GM12872 (cell line): ENCODE data around the gene NAPEPLD.

ENCODE experiments used
- TF ChIP-seq, protein P1 (sequence below): IDR thresholded peaks from 3 replicates; pipeline ENCODE4 v1.5.1; 2011; ENCODE audit warnings: low read depth, mild to moderate bottlenecking, low read length, moderate library complexity; ENCODE audit not compliant: insufficient read depth

The NAPEPLD gene

GRCh38 chr7:103100348-103100747 lies 48.6 kb downstream of the NAPEPLD start:
- TF ChIP-seq, protein P1, sequence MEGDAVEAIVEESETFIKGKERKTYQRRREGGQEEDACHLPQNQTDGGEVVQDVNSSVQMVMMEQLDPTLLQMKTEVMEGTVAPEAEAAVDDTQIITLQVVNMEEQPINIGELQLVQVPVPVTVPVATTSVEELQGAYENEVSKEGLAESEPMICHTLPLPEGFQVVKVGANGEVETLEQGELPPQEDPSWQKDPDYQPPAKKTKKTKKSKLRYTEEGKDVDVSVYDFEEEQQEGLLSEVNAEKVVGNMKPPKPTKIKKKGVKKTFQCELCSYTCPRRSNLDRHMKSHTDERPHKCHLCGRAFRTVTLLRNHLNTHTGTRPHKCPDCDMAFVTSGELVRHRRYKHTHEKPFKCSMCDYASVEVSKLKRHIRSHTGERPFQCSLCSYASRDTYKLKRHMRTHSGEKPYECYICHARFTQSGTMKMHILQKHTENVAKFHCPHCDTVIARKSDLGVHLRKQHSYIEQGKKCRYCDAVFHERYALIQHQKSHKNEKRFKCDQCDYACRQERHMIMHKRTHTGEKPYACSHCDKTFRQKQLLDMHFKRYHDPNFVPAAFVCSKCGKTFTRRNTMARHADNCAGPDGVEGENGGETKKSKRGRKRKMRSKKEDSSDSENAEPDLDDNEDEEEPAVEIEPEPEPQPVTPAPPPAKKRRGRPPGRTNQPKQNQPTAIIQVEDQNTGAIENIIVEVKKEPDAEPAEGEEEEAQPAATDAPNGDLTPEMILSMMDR = no peak

DNA sequence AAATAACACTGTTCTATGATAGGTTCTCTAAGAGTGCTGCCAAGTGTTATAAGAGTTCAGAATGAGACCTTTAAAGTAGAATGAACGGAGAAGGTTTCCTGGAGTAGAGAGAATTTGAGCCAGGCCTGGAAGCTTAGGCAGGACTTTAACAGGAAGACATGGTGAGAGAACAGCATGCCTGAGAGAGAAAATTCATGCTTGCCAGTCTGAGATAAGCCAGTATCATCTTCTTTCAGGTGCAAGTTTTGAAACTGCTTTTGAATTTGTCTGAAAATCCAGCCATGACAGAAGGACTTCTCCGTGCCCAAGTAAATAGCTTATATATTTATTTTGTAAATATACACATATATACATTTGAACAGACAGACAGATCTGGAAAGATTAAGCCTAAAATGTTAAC lies 51.9 kb downstream of the NAPEPLD start:
- TF ChIP-seq, protein P1 = no peak

DNA sequence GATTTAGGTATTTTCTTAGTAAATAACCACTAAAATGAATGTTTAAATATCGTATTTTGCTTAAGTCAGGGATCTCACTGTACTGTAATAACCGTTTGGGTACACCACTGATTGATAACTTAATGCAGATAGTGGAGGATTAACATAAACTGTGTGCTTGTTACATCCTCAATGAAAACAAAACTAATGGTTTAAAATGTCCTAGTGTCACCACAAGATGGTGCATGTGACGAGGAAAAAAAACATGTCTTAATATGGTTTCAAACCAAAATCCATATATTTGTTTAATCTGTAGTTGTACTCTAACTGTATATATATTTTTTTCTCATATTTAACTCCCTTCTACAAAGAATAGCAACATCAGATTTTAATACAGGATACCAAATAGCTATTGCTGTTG lies 54.8 kb downstream of the NAPEPLD start:
- TF ChIP-seq, protein P1 = no peak

GRCh38 chr7:103093429-103093828 lies 55.5 kb downstream of the NAPEPLD start:
- TF ChIP-seq, protein P1 = no peak

DNA sequence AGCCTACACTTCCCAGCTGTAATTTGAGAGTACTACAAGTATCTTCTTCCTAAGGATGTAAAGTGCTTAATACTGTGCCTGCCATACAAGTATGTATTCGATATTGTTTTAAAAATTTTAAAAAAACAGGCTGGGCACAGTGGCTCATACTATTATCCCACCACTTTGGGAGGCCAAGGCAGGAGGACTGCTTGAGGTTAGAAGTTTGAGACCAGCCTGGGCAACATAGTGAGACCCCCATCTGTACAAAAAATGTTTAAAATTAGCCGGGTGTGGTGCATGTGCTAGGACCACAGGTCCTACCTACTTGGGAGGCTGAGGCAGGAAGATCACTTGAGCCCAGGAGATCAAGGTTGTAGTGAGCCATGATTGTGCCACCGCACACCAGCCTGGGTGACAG lies 65.7 kb downstream of the NAPEPLD start:
- TF ChIP-seq, protein P1 = no peak

- TF ChIP-seq, protein P1 = no peak
Observed at GRCh38 chr7:103082497-103082896, 66.4 kb downstream of the NAPEPLD start.

DNA sequence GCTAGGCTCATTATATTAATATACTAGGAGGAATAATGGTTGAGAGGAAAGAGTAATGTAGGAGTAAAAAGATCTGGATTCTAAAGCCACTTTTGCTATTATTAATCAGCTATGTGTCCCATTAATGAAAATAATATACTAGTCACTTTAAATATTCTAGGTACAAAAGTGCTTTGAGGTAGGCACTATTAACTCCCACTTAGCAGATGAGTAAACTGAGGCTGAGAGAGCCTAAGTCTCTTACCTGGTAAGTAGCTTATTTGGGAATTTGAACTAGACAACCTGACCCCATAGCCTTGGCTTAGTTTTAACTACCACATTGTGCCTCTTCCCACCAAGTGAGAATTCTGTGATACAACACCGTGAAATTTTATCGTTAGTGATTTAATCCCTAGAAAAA lies 68.0 kb downstream of the NAPEPLD start:
- TF ChIP-seq, protein P1 = no peak

- TF ChIP-seq, protein P1 = no peak
Observed at GRCh38 chr7:103079836-103080235, 69.1 kb downstream of the NAPEPLD start.
